Measurements from ENCODE around the gene TAX1BP3.
A peak's percentile ranks its signal among the peaks of the same experiment; 100 is the strongest.

Gene TAX1BP3

GRCh38 chr17:3658784-3659449, 9.5 kb downstream of the TAX1BP3 start:
- Mint-ChIP-seq H3K4me1 (ENCODE audit: low read depth) (peaks cover 49% of the 10 kb centered on the region), H3K4me3 (no peak overlapping the region), H3K9me3 (no peaks in the 10 kb centered on the region), H3K27ac (peak overlapping the region; percentile 77), H3K36me3 (ENCODE audit: low read depth) (peaks cover 100% of the 10 kb centered on the region), H3K27me3 (no peaks in the 10 kb centered on the region)
- intact Hi-C loops (cut with micrococcal nuclease): no loop called here

DNA sequence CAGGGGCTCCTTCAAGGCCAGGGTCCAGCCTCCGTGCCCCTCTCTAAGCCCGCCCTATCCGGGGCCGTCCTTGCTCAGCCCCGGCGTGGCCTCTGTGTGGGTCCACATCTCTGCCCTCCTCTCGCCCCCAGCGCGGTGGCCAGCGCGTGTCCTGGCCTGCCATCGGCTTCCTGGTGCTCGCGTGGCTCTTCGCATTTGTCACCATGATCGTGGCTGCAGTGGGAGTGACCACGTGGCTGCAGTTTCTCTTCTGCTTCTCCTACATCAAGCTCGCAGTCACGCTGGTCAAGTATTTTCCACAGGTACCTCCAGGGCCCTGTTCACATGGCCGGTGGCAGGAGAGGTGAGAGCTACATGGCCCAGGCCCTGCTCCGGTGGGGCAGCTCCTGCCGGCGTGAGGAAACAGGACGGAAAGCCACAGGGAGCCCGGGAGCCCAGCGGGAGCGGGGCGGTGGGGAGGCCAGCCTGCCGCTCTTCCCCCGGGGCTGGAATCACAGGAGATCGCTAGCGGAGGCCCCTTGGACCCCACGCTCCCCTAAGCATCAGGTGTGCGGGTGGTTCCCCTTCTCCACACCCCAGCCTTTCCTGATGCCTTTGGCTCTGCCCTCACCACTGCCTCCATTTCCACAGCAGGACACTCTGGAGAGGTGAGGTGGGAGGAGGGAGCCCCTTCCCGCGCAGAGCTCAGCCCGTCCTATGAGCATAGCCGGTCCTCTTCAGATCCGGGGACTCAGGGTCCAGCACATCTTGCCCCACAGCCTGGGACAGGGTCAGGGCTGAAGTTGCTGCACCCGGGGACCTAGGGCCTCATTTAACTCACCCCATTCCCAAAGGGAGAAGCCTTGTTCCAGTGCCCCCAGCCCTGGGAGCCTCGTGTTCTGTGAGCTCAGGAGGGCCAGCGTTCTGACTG, 10.2 kb downstream of the TAX1BP3 start:
- intact Hi-C loops (cut with micrococcal nuclease): no loop called here
- Mint-ChIP-seq H3K36me3 (ENCODE audit: low read depth) (peaks cover 100% of the 10 kb centered on the region), H3K27ac (peak overlapping the region; percentile 77)

GRCh38 chr17:3657588-3657869, 10.8 kb downstream of the TAX1BP3 start:
- peak overlapping the region; percentile 77 for H3K27ac Mint-ChIP-seq
- H3K27me3 Mint-ChIP-seq: no peaks in the 10 kb centered on the region
- no peak overlapping the region for H3K4me3 Mint-ChIP-seq
- peaks cover 41% of the 10 kb centered on the region for H3K4me1 Mint-ChIP-seq (ENCODE audit: low read depth)
- no peaks in the 10 kb centered on the region for H3K9me3 Mint-ChIP-seq
- peaks cover 100% of the 10 kb centered on the region for H3K36me3 Mint-ChIP-seq (ENCODE audit: low read depth)
- intact Hi-C loops (cut with micrococcal nuclease): no loop called here

More for the DNA sequence above, 10.2 kb downstream of the TAX1BP3 start:
- no peaks in the 10 kb centered on the region for H3K9me3 Mint-ChIP-seq
- peaks cover 41% of the 10 kb centered on the region for H3K4me1 Mint-ChIP-seq (ENCODE audit: low read depth)
- H3K4me3 Mint-ChIP-seq: no peak overlapping the region
- H3K27me3 Mint-ChIP-seq: no peaks in the 10 kb centered on the region

- Mint-ChIP-seq H3K27ac (peak overlapping the region; percentile 77), H3K4me3 (no peak overlapping the region), H3K4me1 (ENCODE audit: low read depth) (peaks cover 41% of the 10 kb centered on the region), H3K9me3 (no peaks in the 10 kb centered on the region), H3K36me3 (ENCODE audit: low read depth) (peaks cover 100% of the 10 kb centered on the region), H3K27me3 (no peaks in the 10 kb centered on the region)
- intact Hi-C loops (cut with micrococcal nuclease): no loop called here
Observed at GRCh38 chr17:3656755-3657587, 11.4 kb downstream of the TAX1BP3 start.

DNA sequence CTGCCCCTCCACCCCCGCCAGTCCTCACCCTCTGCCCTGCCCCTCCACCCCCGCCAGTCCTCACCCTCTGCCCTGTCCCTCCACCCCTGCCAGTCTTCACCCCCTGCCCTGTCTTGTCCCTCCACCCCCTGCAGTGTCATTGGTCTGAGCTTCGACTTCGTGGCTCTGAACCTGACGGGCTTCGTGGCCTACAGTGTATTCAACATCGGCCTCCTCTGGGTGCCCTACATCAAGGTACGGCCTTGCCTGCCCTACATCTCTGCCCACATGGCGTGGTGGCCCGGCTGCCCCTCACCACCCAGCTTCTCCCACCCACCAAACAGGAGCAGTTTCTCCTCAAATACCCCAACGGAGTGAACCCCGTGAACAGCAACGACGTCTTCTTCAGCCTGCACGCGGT, 12.0 kb downstream of the TAX1BP3 start:
- Mint-ChIP-seq H3K9me3 (no peaks in the 10 kb centered on the region), H3K4me3 (no peak overlapping the region), H3K27me3 (no peaks in the 10 kb centered on the region), H3K27ac (peak overlapping the region; percentile 30), H3K36me3 (ENCODE audit: low read depth) (peaks cover 100% of the 10 kb centered on the region), H3K4me1 (ENCODE audit: low read depth) (peaks cover 41% of the 10 kb centered on the region)
- intact Hi-C loops (cut with micrococcal nuclease): no loop called here

GRCh38 chr17:3655766-3656165, 12.6 kb downstream of the TAX1BP3 start:
- intact Hi-C loops (cut with micrococcal nuclease): no loop called here
- H3K27me3 Mint-ChIP-seq: no peaks in the 10 kb centered on the region
- no peak overlapping the region for H3K4me3 Mint-ChIP-seq
- peaks cover 100% of the 10 kb centered on the region for H3K36me3 Mint-ChIP-seq (ENCODE audit: low read depth)
- H3K9me3 Mint-ChIP-seq: no peaks in the 10 kb centered on the region
- H3K27ac Mint-ChIP-seq: no peak overlapping the region
- peaks cover 41% of the 10 kb centered on the region for H3K4me1 Mint-ChIP-seq (ENCODE audit: low read depth)

DNA sequence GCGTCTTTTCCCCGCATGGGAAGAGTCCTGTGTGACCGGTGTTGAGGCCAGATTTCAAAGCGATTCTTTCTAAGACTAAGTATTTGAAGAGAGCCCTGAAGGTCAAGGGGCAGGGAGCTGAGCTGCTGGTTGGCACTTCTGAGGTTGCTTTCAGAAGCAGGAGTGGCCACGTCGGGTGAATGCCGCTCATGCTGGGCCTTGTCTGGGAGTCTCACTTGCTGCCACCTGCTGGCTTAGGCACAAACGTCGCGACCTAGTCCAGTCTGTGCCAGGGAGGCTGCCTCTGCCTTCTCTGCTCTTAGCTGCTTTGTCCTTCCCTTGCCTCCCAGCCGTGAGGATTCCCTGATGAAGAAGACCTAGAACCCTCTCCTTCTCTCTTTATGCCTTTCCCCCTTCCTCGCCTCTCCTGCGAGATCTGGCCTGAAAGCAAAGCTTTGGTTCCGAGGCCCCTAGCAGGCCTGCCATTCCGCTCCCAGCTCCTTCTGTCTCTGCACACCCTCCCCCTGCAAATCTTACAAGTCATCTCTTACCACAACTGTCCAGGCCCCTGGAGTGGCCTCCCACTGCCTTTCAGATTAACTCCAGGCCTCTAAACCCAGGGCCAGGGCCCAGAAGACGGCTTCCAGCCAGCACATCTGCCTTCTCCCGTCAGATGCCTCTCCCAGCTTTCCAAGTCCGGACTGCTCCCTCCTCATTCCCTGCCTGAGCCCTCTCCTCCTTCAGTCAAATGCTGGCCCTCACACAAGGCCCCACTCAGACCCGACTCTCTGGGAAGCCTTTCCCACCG, 20.4 kb downstream of the TAX1BP3 start:
- Mint-ChIP-seq H3K9me3 (no peaks in the 10 kb centered on the region), H3K4me3 (no peak overlapping the region), H3K4me1 (ENCODE audit: low read depth) (peaks cover 48% of the 10 kb centered on the region), H3K27ac (no peak overlapping the region), H3K27me3 (no peaks in the 10 kb centered on the region), H3K36me3 (ENCODE audit: low read depth) (peaks cover 100% of the 10 kb centered on the region)
- intact Hi-C loops (cut with micrococcal nuclease): loop anchor here (5.0 kb wide), 2 partner anchors 46 to 601 kb away; no protein-coding TSS in a partner anchor

GRCh38 chr17:3647251-3647650, 21.1 kb downstream of the TAX1BP3 start:
- Mint-ChIP-seq H3K9me3 (no peaks in the 10 kb centered on the region), H3K4me3 (no peak overlapping the region), H3K4me1 (ENCODE audit: low read depth) (peaks cover 55% of the 10 kb centered on the region), H3K27me3 (no peaks in the 10 kb centered on the region), H3K36me3 (ENCODE audit: low read depth) (peaks cover 100% of the 10 kb centered on the region), H3K27ac (no peak overlapping the region)
- intact Hi-C loops (cut with micrococcal nuclease): loop anchor here (5.0 kb wide), 2 partner anchors 45 to 600 kb away; no protein-coding TSS in a partner anchor

DNA sequence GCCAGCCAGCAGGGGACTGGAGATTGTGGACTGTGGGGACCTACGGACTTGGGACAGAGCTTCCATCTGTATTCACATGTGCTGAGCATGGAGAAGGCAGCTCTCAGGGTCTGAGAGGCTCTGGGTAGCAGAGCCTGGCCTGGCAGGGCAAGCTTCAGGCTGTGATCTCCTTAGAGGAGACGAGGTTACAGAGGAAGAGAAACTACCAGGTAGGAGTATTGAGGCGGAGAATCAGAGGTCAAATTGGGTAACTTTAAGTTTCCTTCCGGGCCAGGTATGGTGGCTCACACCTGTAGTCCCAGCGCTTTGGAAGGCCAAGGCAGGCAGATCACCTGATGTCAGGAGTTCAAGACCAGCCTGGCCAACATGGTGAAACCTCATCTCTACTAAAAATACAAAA, 23.1 kb downstream of the TAX1BP3 start:
- Mint-ChIP-seq H3K36me3 (ENCODE audit: low read depth) (peaks cover 100% of the 10 kb centered on the region), H3K27ac (no peak overlapping the region), H3K4me1 (ENCODE audit: low read depth) (peaks cover 71% of the 10 kb centered on the region), H3K4me3 (no peak overlapping the region), H3K27me3 (no peaks in the 10 kb centered on the region), H3K9me3 (no peaks in the 10 kb centered on the region)
- intact Hi-C loops (cut with micrococcal nuclease): loop anchor here (5.0 kb wide), 2 partner anchors 43 to 598 kb away; no protein-coding TSS in a partner anchor

GRCh38 chr17:3643889-3644349, 24.5 kb downstream of the TAX1BP3 start:
- Mint-ChIP-seq H3K27ac (no peak overlapping the region), H3K4me1 (ENCODE audit: low read depth) (peaks cover 84% of the 10 kb centered on the region), H3K9me3 (no peaks in the 10 kb centered on the region), H3K36me3 (ENCODE audit: low read depth) (peaks cover 99% of the 10 kb centered on the region), H3K27me3 (no peaks in the 10 kb centered on the region), H3K4me3 (no peak overlapping the region)
- intact Hi-C loops (cut with micrococcal nuclease): no loop called here

DNA sequence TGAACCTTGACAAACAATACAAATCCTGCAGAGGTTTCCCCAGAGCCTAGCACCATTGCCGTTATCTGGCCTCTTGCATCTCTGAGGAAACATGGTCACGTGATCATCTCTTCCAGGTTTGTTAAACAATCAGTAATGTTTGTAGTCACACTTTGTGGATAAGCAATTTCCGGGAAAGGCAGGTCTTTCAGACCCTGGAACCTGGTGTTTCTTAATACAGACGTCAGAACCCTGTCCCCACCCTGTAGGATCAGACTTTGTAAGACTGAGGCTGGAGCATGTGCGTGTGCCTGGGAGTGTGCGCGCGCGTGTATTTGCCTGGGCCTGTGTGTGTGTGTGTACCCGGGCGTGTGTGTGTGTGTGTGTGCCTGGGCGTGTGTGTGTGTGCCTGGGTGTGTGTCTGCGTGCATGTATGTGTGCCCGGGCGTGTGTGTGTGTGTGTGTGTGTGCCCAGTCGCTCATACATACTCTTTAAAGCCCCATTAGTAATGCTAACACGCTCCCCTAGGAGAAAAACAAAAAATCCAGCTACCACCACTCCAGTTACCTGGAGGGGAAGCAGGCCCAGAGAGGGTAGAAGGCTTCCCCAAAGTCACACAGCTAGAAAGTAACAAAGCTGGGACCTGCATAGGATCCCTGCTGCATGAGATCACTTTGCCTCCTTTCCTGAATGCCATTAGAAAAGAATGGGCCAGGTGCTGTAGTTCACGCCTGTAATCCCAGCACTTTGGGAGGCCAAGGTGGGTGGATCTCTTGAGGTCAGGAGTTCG, 26.5 kb downstream of the TAX1BP3 start:
- Mint-ChIP-seq H3K9me3 (no peaks in the 10 kb centered on the region), H3K4me3 (no peak overlapping the region), H3K4me1 (ENCODE audit: low read depth) (peaks cover 85% of the 10 kb centered on the region), H3K27me3 (no peaks in the 10 kb centered on the region), H3K36me3 (ENCODE audit: low read depth) (peaks cover 99% of the 10 kb centered on the region), H3K27ac (peak overlapping the region; percentile 97)
- intact Hi-C loops (cut with micrococcal nuclease): no loop called here

DNA sequence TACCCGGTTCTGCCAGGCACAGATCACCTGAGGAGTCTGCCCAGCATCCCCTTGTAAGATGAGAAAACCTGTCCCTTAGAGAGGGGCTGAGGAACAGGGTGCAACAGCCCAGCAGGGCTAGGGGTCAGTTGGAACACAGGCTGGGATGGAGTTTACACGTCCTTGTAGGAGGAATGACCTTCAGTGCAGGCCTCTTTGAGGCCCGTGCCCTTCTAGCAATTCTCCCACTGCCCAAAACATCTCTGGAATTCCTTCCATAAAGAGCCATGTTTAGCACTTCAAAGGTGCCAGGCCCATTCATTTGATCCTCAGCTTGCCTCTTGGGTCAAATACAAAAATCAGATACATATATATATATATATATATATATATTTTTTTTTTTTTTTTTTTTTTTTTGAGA, 27.4 kb downstream of the TAX1BP3 start:
- Mint-ChIP-seq H3K36me3 (ENCODE audit: low read depth) (peaks cover 99% of the 10 kb centered on the region), H3K27me3 (no peaks in the 10 kb centered on the region), H3K27ac (peak overlapping the region; percentile 97), H3K9me3 (no peaks in the 10 kb centered on the region), H3K4me3 (no peak overlapping the region), H3K4me1 (ENCODE audit: low read depth) (peaks cover 84% of the 10 kb centered on the region)
- intact Hi-C loops (cut with micrococcal nuclease): no loop called here

Data from dendritic cell treated with granulocyte-macrophage colony-stimulating factor and Interleukin-4, amounts not matched to agents 40 ng/mL and 50 ng/mL, for 4 days (primary cell).